ENCODE results near the gene WNT4.
A peak's percentile ranks its signal among the peaks of the same experiment; 100 is the strongest.

WNT4 gene

GRCh38 chr1:22163564-22163963, 20.7 kb upstream of the WNT4 start:
- DNase-seq (ENCODE audit: low read depth), result no peak

- DNase-seq (ENCODE audit: low read depth), result no peak
Observed at GRCh38 chr1:22163137-22163536, 20.2 kb upstream of the WNT4 start.

GRCh38 chr1:22159891-22160290, 17.0 kb upstream of the WNT4 start:
- no peak for DNase-seq (ENCODE audit: low read depth)

- no peak for DNase-seq (ENCODE audit: low read depth)
Observed at GRCh38 chr1:22158654-22159053, 15.8 kb upstream of the WNT4 start.

- no peak for DNase-seq (ENCODE audit: low read depth)
Observed at GRCh38 chr1:22157359-22157966, 14.6 kb upstream of the WNT4 start.

- DNase-seq (ENCODE audit: low read depth), result no peak
Observed at GRCh38 chr1:22155517-22155916, 12.6 kb upstream of the WNT4 start.

GRCh38 chr1:22154626-22155025, 11.7 kb upstream of the WNT4 start:
- no peak for DNase-seq (ENCODE audit: low read depth)

GRCh38 chr1:22153660-22154437, 11.0 kb upstream of the WNT4 start:
- DNase-seq (ENCODE audit: low read depth), result no peak

- DNase-seq (ENCODE audit: low read depth), result no peak
Observed at GRCh38 chr1:22150923-22151322, 8.0 kb upstream of the WNT4 start.

GRCh38 chr1:22142315-22143064, 407 bp downstream of the WNT4 start:
- no peak for DNase-seq (ENCODE audit: low read depth)

GRCh38 chr1:22141554-22142314, 1.2 kb downstream of the WNT4 start:
- DNase-seq (ENCODE audit: low read depth), result no peak

- DNase-seq (ENCODE audit: low read depth), result no peak
Observed at GRCh38 chr1:22140694-22141093, 2.2 kb downstream of the WNT4 start.

- no peak for DNase-seq (ENCODE audit: low read depth)
Observed at GRCh38 chr1:22139817-22140216, 3.1 kb downstream of the WNT4 start.

- no peak for DNase-seq (ENCODE audit: low read depth)
Observed at GRCh38 chr1:22139066-22139594, 3.8 kb downstream of the WNT4 start.

GRCh38 chr1:22137004-22137720, 5.7 kb downstream of the WNT4 start:
- DNase-seq (ENCODE audit: low read depth), result no peak

GRCh38 chr1:22133931-22134324, 9.0 kb downstream of the WNT4 start:
- DNase-seq (ENCODE audit: low read depth), result no peak

- DNase-seq (ENCODE audit: low read depth), result no peak
Observed at GRCh38 chr1:22133247-22133930, 9.5 kb downstream of the WNT4 start.

- no peak for DNase-seq (ENCODE audit: low read depth)
Observed at GRCh38 chr1:22132517-22133235, 10.2 kb downstream of the WNT4 start.

GRCh38 chr1:22131875-22132486, 10.9 kb downstream of the WNT4 start:
- peak; percentile 44 for DNase-seq (ENCODE audit: low read depth)

GRCh38 chr1:22131062-22131461, 11.8 kb downstream of the WNT4 start:
- DNase-seq (ENCODE audit: low read depth), result no peak

Measured in stimulated activated CD8-positive, alpha-beta memory T cell treated with anti-CD3 and anti-CD28 coated beads, Interleukin-15, amount 100 ng/mL, for 24 hours (primary cell).